Measurements from ENCODE around the gene AQP4. TPM values are rescaled to one million over a fixed set of nuclear protein-coding genes. Genes with fewer than 3 reads are reported as not detected.

Gene AQP4
- polyA plus RNA-seq, 1 experiment, result not detected

- no peaks in the 10 kb centered on the region for H3K36me3 ChIP-seq (ENCODE audit: control insufficient read depth, insufficient read depth, low read length)
- no peak for DNase-seq (ENCODE audit: low read depth)
- CTCF ChIA-PET, result no interaction called here
- POLR2A ChIA-PET, result no interaction called here
- TF ChIP-seq CTCF (IDR thresholded peaks at IDR 0.05; ENCODE audit: insufficient read depth, low read depth, low read length), result no peak
- H3K27me3 ChIP-seq (ENCODE audit: control insufficient read depth, insufficient read depth, low read length), result no peaks in the 10 kb centered on the region
- H3K4me3 ChIP-seq (ENCODE audit: low read depth, low read length), result no peak overlapping the region
These were observed 35.5 kb upstream of the AQP4 start for GRCh38 chr18:26901020-26901419.

- no peak for TF ChIP-seq CTCF (IDR thresholded peaks at IDR 0.05; ENCODE audit: insufficient read depth, low read depth, low read length)
- no peak for DNase-seq (ENCODE audit: low read depth)
- ChIA-PET CTCF (no interaction called here), POLR2A (no interaction called here)
- Histone ChIP-seq H3K4me3 (ENCODE audit: low read depth, low read length) (no peak overlapping the region), H3K36me3 (ENCODE audit: control insufficient read depth, insufficient read depth, low read length) (no peaks in the 10 kb centered on the region), H3K27me3 (ENCODE audit: control insufficient read depth, insufficient read depth, low read length) (no peaks in the 10 kb centered on the region)
These were observed 28.9 kb upstream of the AQP4 start for GRCh38 chr18:26894426-26894825.

- ChIA-PET CTCF (no interaction called here), POLR2A (no interaction called here)
- TF ChIP-seq CTCF (IDR thresholded peaks at IDR 0.05; ENCODE audit: insufficient read depth, low read depth, low read length), result no peak
- Histone ChIP-seq H3K27me3 (ENCODE audit: control insufficient read depth, insufficient read depth, low read length) (no peaks in the 10 kb centered on the region), H3K4me3 (ENCODE audit: low read depth, low read length) (no peak overlapping the region), H3K36me3 (ENCODE audit: control insufficient read depth, insufficient read depth, low read length) (no peaks in the 10 kb centered on the region)
- DNase-seq (ENCODE audit: low read depth), result no peak
These were observed 28.5 kb upstream of the AQP4 start for GRCh38 chr18:26893996-26894395.

- no peak for TF ChIP-seq CTCF (IDR thresholded peaks at IDR 0.05; ENCODE audit: insufficient read depth, low read depth, low read length)
- H3K36me3 ChIP-seq (ENCODE audit: control insufficient read depth, insufficient read depth, low read length), result no peaks in the 10 kb centered on the region
- no peaks in the 10 kb centered on the region for H3K27me3 ChIP-seq (ENCODE audit: control insufficient read depth, insufficient read depth, low read length)
- POLR2A ChIA-PET, result no interaction called here
- no peak for DNase-seq (ENCODE audit: low read depth)
- CTCF ChIA-PET, result no interaction called here
- no peak overlapping the region for H3K4me3 ChIP-seq (ENCODE audit: low read depth, low read length)
These were observed 22.8 kb upstream of the AQP4 start for GRCh38 chr18:26888259-26888658.

- H3K27me3 ChIP-seq (ENCODE audit: control insufficient read depth, insufficient read depth, low read length), result no peaks in the 10 kb centered on the region
- no peak for TF ChIP-seq CTCF (IDR thresholded peaks at IDR 0.05; ENCODE audit: insufficient read depth, low read depth, low read length)
- H3K36me3 ChIP-seq (ENCODE audit: control insufficient read depth, insufficient read depth, low read length), result no peaks in the 10 kb centered on the region
- DNase-seq (ENCODE audit: low read depth), result no peak
- POLR2A ChIA-PET, result no interaction called here
- CTCF ChIA-PET, result no interaction called here
- no peak overlapping the region for H3K4me3 ChIP-seq (ENCODE audit: low read depth, low read length)
These were observed 9.6 kb upstream of the AQP4 start for GRCh38 chr18:26875040-26875654.
